HG03280 (cell line): ENCODE results near the gene HPN.
"Not testable (repeated sequence)": the region's sequence is repeated elsewhere in the genome, so short reads cannot be mapped to it uniquely, and the experiment has no call there.

Source experiments
- ATAC-seq: cut with Tn5 transposase; IDR thresholded peaks from one replicate; pipeline ENCODE4 v1.9.1; 2021; ENCODE audit warnings: mild to moderate bottlenecking, moderate library complexity; ENCODE audit not compliant: unreplicated experiment

HPN gene

DNA sequence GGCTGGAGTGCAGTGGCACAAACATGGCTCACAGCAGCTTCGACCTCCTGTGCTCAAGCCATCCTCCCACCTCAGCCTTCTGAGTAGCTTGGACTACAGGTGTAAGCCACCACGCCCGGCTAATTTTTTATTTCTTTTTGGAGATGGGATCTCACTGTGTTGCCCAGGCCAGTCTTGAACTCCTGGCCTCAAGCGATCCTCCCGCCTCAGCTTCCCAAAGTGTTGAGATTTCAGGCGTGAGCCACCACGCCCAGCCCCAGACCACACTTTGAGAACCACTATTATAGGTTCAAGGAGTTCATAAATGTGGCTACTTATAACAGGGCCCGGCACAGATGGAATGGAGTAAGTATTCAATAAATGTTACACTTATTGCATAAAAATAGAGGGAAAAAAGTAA lies 14.5 kb upstream of the HPN start:
- no peak for ATAC-seq

GRCh38 chr19:35027851-35028599 lies 13.5 kb upstream of the HPN start:
- ATAC-seq = no peak

DNA sequence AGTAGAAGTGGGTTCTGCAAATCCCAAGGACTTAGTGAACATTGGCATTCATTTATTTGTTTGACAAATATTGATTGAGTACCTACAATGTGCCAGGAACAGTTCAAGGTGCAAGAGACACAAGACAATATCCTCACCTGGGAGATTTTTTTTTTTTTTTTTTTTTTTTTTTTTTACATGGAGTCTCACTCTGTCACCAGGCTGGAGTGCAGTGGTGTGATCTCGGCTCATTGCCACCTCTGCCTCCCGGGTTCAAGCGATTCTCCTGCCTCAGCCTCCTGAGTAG lies 13.0 kb upstream of the HPN start:
- ATAC-seq = not testable (repeated sequence)

GRCh38 chr19:35029275-35029736 lies 12.2 kb upstream of the HPN start:
- ATAC-seq = not testable (repeated sequence)

GRCh38 chr19:35029737-35030256 lies 11.7 kb upstream of the HPN start:
- no peak for ATAC-seq

- ATAC-seq = no peak
Observed at GRCh38 chr19:35030257-35031071, 11.1 kb upstream of the HPN start, which contains the start of gene SCN1B. Gene SCN1B (plus strand): TSS chr19:35030470. CDS start chr19:35030821, 351 bp downstream.

DNA sequence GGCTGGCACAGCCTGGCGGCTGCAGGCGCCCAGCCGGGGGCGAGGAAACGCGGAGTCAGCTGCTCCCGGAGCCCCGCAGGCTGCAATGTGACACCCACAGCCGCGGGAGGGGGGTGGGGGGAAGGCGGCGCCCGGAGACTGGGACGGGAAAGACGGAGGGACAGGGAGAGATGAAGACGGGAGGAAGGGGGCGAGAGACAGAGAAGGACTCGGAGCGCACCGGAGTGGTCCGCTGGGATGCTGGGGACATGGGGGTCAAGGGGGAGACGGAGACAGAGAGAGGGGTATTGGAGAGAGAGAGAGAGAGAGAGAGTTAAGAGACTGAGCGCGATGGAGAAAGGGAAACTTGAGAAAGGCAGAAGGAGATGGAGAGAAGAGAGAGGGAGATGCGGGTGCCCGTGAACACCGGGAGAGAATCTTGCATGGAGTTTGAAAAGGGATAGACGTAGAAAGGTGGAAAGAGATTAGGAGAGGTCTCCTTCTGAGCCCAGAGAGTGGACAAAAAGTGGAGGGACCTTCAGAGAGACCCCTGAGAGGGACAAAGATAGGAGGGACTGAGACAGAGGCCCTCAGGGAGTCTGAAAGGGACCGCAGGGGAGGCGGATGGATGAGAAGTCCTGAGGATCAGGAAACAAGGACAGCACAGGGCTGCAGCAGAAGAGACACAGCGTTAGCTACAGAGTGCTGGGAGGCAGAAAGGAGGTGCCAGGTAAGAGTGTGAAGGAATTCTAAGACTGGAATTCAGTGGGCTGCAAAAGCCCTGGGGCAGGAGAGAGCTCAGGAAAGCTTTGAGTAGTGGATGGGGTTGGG lies 10.2 kb upstream of the HPN start:
- ATAC-seq = no peak

GRCh38 chr19:35032356-35032865 lies 9.1 kb upstream of the HPN start:
- ATAC-seq = no peak

DNA sequence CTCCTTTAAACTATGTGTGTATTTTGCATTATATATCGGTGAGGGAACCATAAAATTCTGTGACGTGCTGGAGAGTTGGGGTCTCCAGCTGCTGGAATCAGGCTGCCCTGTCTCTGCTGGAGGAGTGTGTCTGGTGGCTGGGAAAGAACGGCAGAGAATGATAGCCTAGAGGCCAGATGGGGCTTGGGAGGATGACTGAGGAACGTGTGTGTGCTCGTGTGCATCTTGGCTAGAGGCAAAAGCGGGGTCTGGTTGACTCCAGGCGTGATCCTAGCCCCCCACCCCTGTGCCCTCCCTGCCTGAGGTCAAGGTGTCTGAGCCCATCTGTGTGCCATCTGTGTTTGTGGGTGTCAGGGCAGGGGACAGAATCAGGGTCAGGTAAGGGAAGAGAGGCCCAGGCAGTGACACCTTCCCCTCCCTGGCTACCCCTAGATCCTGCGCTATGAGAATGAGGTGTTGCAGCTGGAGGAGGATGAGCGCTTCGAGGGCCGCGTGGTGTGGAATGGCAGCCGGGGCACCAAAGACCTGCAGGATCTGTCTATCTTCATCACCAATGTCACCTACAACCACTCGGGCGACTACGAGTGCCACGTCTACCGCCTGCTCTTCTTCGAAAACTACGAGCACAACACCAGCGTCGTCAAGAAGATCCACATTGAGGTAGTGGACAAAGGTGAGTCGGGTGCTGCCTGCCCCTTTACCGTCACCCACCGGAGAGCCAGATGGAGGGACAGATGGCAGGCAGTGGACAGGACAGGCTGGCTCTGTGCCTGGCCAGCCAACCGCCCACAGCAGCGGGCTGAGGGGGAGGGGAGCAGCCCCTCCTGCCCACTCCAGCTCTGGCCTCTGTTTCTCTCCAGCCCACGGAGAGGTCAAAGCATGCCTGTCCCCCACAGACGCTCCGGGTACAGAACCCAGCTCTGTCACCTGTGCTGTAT lies 8.2 kb upstream of the HPN start:
- no peak for ATAC-seq

- ATAC-seq = no peak
Observed at GRCh38 chr19:35034005-35034502, 7.5 kb upstream of the HPN start.

- ATAC-seq = no peak
Observed at GRCh38 chr19:35034588-35035382, 6.7 kb upstream of the HPN start.

- no peak for ATAC-seq
Observed at GRCh38 chr19:35037716-35038622, 3.6 kb upstream of the HPN start.

- ATAC-seq = no peak
Observed at GRCh38 chr19:35038623-35039512, 2.7 kb upstream of the HPN start.

DNA sequence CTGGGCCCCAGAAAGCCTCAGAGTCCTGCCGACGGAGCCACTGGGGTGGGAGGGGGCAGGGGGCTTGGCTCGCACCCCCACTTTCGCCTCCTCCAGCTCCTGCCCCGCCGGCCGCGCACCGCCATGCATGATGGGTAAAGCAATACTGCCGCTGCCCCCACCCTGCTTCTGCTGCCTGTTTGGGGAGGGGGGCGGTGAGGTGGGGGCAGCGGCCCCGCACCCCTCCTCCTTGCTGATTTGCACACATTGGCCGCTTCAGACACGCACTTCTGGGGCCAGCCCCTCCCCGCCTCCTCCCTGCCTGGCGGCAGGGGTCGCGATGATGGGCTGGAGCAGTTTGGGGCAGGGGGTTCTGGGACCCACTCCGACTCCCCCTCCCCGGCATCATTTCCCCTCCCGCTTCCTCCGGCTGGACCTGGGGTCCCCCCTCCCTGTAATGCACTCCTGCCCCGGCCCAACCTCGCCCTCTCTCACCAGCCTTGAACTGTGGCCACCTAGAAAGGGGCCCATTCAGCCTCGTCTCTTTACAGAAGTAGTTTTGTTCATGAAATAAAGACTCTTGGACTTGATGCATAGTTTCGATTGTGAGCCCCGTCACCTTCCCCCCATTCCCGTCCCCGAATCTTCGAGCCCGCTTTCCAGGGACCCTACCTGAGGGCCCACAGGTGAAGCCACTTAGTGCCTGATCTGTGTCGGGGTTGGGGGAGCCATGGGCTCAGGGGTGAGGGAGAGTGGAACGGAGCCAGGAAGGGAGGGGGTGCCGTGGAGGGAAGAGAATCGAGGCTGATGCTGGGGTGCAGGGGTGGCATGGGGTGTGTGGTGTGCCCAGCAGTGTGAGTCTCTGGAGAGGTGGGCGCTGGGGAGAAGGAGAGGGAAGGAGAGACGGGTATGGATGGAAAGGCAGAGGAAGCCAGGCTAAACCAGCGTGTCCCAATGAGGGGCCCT lies 1.4 kb upstream of the HPN start:
- no peak for ATAC-seq

DNA sequence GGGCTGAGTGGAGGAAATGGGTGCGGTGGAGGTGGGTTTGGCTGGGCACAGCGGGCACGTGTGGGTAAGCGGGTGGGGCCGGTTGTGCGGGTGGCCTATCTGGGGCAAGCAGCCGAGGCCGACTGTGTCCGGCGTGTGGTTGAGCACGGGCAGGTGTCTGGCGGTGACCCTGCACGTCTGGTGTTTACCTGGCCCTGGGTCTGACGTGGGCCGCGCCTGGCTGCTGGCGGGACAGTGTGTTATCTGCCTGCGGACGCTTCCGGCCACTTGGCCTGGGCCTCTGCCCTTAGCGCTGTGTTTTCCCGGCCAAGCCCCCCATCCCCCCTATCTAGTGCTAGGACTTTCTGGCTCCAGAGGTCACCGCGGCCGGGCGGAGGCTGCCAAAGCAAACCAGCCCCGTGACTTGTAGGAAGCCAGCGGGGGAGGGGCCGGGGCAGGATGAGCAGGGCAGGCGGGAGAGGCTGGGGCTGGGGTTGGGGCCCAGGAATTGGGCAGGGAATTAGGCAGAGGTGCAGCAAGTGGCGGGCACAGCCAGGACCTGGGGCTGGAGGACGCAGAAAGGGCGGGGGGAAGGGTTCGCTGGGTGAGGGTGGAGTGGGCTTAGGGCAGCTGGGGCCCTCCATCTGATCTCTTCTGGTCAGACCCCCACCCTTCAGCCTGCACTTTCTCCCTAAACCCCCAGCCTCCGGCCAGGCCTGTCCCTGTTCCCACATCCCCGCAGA lies 534 bp upstream of the HPN start:
- ATAC-seq = no peak
